ENCODE results near the gene CCDC178. TPM values are rescaled to one million over a fixed set of nuclear protein-coding genes. Genes with fewer than 3 reads are reported as not detected.

The CCDC178 gene
- total RNA-seq, 4 donors from 2014 or later: 0.73 to 1.1 TPM; not detected in 2

DNA sequence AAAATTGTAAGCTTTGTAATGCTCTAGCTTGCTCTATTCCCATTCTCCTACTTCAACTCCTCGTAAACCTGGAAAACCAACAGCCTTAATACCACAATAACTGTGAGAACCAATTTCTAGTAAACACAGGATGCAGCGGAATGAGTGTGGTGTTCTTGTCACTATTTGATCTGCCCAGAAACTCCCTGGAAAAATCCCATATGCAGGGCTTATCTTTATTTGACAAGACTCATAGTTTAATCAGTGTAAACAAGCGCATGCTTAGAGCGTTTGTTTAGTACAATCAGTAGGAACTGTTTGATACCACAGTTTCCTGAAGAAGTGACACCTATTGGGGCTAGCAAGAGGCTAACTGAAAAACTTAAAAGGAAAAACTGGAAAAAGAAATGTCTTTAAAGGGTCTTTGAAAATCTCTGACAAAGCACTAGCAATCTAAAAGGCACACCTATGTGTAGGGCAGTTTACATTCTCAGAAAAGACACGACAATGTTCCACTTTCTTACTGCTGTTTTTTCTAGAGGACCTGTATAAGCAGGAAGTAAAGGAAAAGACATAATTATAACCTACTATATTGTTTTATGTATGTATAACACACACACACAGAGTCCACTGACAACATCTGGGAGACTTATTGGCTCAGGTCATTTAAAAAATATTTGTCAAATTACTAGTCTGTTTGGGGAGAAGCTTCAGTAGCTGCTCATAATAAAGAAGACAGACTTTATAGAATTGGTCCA, 426.3 kb downstream of the CCDC178 start:
- Histone ChIP-seq H3K36me3 (no peaks in the 10 kb centered on the region), H3K4me3 (no peak overlapping the region), H3K4me1 (no peaks in the 10 kb centered on the region), H3K9me3 (no peaks in the 10 kb centered on the region), H3K27ac (no peak overlapping the region), H3K27me3 (no peaks in the 10 kb centered on the region)
- WGBS, 2 donors: 32 to 46% methylated on average over 5 of the region's 5 CpGs
- intact Hi-C loops (cut with DNase I): no loop called here
- TF ChIP-seq POLR2A (IDR thresholded peaks at IDR 0.05): no peak
- no peak for DNase-seq

DNA sequence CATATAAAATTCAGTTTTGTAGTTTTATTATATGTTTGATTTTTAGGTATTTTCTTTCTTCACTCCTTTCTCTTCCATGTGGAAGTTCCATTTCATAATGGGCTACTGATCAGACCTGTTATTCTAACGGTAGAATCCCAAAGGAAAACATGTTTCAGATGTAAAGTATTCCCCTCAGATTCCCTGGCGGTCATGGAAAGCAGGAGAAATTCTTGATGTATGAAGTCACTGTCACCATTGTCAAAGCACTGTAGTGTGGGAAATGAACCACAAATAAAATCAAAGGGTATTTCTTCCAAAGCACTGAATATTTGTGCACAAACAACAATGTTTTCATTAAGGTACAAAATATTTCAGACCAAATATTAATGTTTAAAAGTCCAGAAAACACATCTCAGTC, 430.4 kb downstream of the CCDC178 start:
- TF ChIP-seq POLR2A (IDR thresholded peaks at IDR 0.05): no peak
- TF ChIP-seq, protein P1, sequence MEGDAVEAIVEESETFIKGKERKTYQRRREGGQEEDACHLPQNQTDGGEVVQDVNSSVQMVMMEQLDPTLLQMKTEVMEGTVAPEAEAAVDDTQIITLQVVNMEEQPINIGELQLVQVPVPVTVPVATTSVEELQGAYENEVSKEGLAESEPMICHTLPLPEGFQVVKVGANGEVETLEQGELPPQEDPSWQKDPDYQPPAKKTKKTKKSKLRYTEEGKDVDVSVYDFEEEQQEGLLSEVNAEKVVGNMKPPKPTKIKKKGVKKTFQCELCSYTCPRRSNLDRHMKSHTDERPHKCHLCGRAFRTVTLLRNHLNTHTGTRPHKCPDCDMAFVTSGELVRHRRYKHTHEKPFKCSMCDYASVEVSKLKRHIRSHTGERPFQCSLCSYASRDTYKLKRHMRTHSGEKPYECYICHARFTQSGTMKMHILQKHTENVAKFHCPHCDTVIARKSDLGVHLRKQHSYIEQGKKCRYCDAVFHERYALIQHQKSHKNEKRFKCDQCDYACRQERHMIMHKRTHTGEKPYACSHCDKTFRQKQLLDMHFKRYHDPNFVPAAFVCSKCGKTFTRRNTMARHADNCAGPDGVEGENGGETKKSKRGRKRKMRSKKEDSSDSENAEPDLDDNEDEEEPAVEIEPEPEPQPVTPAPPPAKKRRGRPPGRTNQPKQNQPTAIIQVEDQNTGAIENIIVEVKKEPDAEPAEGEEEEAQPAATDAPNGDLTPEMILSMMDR (IDR thresholded peaks at IDR 0.05): no peak
- Histone ChIP-seq H3K4me3 (no peak overlapping the region), H3K27me3 (no peaks in the 10 kb centered on the region), H3K9me3 (no peaks in the 10 kb centered on the region), H3K36me3 (no peaks in the 10 kb centered on the region), H3K4me1 (no peaks in the 10 kb centered on the region), H3K27ac (no peak overlapping the region)
- intact Hi-C loops (cut with DNase I): no loop called here
- no peak for DNase-seq
- WGBS, 2 donors: 25 to 45% methylated on average over 2 of the region's 2 CpGs

DNA sequence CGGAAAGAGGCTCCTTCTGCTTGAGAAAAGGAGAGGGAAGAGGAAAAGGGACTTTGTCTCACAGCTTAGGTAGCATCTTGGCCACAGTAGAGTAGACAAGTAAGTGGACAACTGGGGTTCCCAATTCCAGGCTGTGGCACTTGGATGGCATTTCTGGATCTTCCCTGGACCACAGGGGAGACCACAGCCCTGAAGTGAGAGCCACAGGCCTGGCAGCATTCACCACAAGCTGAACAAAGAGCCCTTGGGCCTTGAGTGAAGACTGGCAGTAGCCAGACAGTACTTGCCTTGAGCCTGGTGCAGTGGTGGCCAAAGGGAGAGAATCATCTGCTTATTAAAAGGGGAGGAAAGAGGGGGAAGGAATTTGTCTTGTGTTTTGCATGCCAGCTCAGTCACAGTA, 441.6 kb downstream of the CCDC178 start:
- TF ChIP-seq, protein P1 (IDR thresholded peaks at IDR 0.05): no peak
- TF ChIP-seq POLR2A (IDR thresholded peaks at IDR 0.05): no peak
- Histone ChIP-seq H3K27me3 (no peaks in the 10 kb centered on the region), H3K4me1 (no peaks in the 10 kb centered on the region), H3K36me3 (no peaks in the 10 kb centered on the region), H3K4me3 (no peak overlapping the region), H3K9me3 (no peaks in the 10 kb centered on the region), H3K27ac (no peak overlapping the region)
- WGBS, 2 donors: 83 to 100% methylated on average over 1 of the region's 1 CpG
- intact Hi-C loops (cut with DNase I): no loop called here
- DNase-seq: no peak

DNA sequence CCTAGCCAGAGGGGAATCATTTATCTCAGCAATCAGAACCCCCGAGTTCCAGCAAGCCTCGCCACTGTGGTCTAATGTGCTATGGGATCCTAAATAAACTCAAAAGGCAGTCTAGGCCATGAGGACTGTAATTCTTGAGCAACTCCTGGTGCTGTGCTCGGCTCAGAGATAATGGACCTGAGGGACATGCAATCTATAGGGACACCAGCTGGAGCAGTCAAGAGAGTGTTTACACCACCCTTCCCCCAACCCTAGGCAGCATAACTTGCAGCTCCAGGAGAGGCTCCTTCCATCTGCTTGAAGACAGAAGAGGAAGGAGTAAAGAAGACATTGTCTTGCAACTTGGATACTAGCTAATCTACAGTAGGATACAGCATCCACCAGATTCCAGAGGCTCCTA, 442.2 kb downstream of the CCDC178 start:
- intact Hi-C loops (cut with DNase I): no loop called here
- Histone ChIP-seq H3K4me1 (no peaks in the 10 kb centered on the region), H3K27me3 (no peaks in the 10 kb centered on the region), H3K27ac (no peak overlapping the region), H3K9me3 (no peaks in the 10 kb centered on the region), H3K36me3 (no peaks in the 10 kb centered on the region), H3K4me3 (no peak overlapping the region)
- 79 to 100% methylated on average over 1 to 3 of the region's 3 CpGs for WGBS, 2 donors
- TF ChIP-seq, protein P1 (IDR thresholded peaks at IDR 0.05): no peak
- no peak for TF ChIP-seq POLR2A (IDR thresholded peaks at IDR 0.05)
- DNase-seq: no peak

DNA sequence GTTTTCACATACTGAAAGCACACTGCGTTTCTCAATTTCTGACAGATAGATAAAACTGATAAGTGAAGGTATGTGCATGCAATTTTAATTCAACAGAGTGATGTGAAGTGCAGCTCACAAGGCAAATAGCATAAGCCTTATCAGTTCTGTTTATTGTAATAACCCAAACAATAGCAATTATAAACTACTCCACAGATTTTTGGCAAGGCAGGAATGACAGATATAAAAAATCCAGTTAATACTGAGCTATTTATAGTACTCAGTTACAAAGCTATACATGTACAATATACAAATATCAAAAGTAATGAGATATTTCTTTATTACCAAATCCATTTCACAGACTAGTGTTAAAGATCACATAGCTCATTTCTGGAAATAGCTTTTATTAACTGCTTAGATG, 456.8 kb downstream of the CCDC178 start:
- H3K27me3 ChIP-seq: no peaks in the 10 kb centered on the region
- WGBS, 2 donors: 70 to 84% methylated on average over 1 of the region's 1 CpG
- intact Hi-C loops (cut with DNase I): no loop called here
- no peak for DNase-seq
- H3K4me3 ChIP-seq: no peak overlapping the region
- no peaks in the 10 kb centered on the region for H3K4me1 ChIP-seq
- no peak for TF ChIP-seq POLR2A (IDR thresholded peaks at IDR 0.05)
- TF ChIP-seq, protein P1 (IDR thresholded peaks at IDR 0.05): no peak
- H3K36me3 ChIP-seq: no peaks in the 10 kb centered on the region
- no peaks in the 10 kb centered on the region for H3K9me3 ChIP-seq
- no peak overlapping the region for H3K27ac ChIP-seq

DNA sequence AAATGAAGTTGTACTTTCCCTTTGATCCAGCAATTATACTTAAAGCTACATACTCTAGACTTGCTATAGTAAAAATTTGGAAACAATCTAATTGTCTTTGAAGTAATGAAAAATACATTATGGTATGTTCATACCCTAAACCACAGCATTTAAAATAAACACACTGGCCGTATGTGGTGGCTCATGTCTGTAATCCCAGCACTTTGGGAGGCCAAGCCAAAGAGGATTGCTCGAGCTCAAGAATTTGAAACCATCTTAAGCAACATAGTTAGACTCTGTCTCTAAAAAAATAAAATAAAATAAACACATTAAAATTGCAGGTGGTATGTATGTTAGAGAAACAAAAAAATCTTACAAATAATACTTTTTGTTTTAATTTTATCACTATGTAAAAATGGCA, 459.6 kb downstream of the CCDC178 start:
- Histone ChIP-seq H3K27me3 (no peaks in the 10 kb centered on the region), H3K9me3 (no peaks in the 10 kb centered on the region), H3K36me3 (no peaks in the 10 kb centered on the region), H3K27ac (no peak overlapping the region), H3K4me3 (no peak overlapping the region), H3K4me1 (no peaks in the 10 kb centered on the region)
- 59 to 76% methylated on average over 2 of the region's 2 CpGs for WGBS, 2 donors
- intact Hi-C loops (cut with DNase I): no loop called here
- TF ChIP-seq, protein P1 (IDR thresholded peaks at IDR 0.05): no peak
- TF ChIP-seq POLR2A (IDR thresholded peaks at IDR 0.05): no peak
- no peak for DNase-seq

All from esophagus squamous epithelium (tissue), 5 donors.